ENCODE data around the gene TAS2R46. TPM values are rescaled to one million over a fixed set of nuclear protein-coding genes. Genes with fewer than 3 reads are reported as not detected.
A peak's percentile ranks its signal among the peaks of the same experiment; 100 is the strongest.
"Not testable (repeated sequence)": the region's sequence is repeated elsewhere in the genome, so short reads cannot be mapped to it uniquely, and the experiment has no call there.

The TAS2R46 gene
- total RNA-seq, 1 donor from 2014 or later = 0.79 TPM

DNA sequence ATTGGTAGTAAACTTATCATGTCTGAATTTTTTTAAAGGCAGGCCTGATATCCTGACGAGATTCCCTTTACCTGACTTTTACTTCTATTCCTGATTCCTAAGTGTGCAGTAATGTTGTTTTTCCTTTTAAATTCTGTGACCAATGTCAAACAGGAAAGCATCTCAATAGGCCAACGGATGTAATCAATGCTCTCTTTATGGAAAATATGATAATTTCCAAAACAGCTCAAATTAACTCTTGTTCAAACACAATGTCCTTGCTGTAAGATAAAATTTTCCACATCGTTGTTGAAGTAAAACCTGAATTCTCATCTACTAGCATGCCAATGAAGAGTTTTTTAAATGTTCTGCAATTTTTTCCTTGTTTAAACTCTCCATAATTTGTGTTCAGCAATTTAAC is 22.9 kb downstream of the TAS2R46 start:
- peak in 1 of 2 donors; percentile 78 for DNase-seq (ENCODE audit: low read depth in 2 of 2)

DNA sequence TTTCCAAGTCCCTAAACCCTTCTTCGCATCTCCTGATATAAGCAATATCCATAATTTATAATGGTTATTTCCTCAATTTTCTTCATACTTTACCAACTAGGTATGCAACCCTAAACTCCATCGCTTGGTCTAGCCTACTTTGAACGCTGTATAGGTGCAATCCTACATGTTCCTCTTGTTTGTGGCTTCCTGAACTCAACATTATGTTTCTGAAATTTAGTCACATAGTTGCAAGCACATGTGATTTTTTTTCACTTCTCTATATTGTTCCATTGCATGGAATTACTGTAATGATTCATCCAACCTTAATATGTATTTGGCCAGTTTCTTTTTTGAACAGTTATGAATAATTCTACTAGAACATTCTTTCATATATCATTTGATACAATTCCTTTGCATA is 28.1 kb downstream of the TAS2R46 start:
- DNase-seq (ENCODE audit: low read depth in 2 of 2) = not testable (repeated sequence)

DNA sequence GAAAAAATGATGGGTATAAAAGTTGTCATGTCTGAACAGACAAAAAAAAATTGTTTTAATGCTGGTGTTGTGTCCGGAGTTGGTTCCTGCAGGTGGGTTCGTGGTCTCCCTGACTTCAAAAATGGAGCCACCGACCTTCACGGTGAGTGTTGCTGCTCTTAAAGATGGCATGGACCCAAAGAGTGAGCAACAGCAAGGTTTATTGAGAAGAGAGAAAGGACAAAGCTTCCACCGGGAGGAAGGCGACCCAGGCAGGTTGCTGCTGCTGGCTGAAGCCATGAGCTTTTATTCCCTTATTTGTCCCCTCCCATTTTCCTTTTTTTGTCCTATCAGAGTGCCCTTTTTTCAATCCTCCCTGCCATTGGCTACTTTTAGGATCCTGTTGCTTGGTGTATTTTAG is 30.8 kb downstream of the TAS2R46 start, which contains the start of gene TAS2R31:
Gene TAS2R31, minus strand, starts transcription at position 101 of the 400 bp plus-strand sequence. Its CDS starts 72 bp downstream, at position 29.
- DNase-seq (ENCODE audit: low read depth in 2 of 2) = no peak

DNA sequence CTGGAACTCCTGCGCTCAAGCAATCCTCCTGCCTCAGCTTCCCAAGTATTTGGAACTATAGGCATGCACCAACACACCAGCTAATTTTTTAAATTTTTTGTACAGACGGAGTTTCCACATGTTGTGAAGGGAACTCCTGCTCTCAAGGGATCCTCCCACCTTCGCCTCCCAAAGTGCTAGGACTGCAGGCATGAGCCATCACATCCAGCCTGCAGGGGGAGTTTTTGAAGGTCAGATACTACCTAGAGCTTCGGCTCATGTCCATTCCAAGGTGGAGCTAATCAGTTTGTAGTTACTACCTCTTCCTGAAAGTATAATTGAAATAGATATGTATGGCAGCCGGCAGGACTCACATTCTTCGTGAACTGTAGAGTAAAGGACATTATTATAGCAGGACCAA is 36.0 kb downstream of the TAS2R46 start:
- DNase-seq (ENCODE audit: low read depth in 2 of 2) = no peak

DNA sequence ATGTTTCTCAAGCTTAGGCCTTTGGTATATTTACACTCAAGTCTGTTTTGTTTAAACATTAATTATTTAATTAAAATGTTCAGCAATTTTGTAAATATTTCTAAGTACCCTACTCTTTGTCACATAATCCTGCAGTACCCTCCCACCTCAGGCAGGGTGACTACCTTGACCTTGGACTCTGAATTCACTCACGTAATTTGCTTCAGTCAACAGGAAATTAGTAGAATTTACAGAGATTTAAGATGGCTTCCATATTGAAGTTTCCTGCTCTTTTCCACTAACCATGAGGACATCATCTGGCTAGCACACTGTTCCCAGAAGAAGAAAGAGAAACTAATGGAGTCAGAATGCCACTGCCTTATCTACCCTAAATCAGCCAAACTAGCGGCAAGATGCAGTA is 38.7 kb downstream of the TAS2R46 start:
- DNase-seq (ENCODE audit: low read depth in 2 of 2) = no peak

DNA sequence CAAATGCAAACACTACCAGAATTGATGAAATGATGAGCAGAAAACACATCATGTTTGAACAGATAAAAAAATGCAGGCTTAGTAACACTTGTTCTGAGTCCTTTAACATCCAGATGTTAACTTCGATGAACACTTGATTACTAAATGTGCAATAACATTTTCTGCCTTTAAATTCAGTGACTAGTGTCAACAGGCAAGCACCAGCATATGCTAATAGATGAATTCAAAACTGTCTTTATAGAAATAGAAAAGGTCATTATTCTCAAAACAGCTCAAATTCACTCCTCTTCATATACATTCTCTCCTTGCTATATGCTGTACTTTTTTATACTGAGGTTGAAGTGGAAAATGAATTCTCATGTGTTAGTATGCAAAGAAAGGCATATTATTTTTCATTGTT is 39.6 kb downstream of the TAS2R46 start, which contains the start of gene TAS2R19:
Gene TAS2R19, minus strand, starts transcription at position 101 of the 400 bp plus-strand sequence. Its CDS starts 49 bp downstream, at position 52.
- no peak for DNase-seq (ENCODE audit: low read depth in 2 of 2)

DNA sequence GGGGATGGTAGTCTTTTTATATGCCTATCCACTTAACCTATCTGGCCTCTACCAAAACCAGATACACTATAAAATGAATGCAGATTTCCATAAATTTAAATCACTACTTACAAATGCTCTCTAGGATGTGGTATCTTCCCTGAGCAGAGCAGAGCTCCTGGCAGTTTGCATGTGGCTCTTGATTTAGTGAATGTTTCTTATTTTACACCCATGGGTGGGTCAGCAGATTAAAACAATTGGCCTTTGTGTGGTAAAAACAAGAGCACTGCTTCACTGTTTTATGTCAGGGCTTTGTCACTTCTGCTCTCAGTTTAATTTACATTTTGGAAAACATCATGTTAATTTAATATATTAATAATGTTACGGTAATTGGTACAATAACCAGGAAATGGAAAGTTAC is 45.2 kb downstream of the TAS2R46 start:
- DNase-seq (ENCODE audit: low read depth in 2 of 2) = no peak

DNA sequence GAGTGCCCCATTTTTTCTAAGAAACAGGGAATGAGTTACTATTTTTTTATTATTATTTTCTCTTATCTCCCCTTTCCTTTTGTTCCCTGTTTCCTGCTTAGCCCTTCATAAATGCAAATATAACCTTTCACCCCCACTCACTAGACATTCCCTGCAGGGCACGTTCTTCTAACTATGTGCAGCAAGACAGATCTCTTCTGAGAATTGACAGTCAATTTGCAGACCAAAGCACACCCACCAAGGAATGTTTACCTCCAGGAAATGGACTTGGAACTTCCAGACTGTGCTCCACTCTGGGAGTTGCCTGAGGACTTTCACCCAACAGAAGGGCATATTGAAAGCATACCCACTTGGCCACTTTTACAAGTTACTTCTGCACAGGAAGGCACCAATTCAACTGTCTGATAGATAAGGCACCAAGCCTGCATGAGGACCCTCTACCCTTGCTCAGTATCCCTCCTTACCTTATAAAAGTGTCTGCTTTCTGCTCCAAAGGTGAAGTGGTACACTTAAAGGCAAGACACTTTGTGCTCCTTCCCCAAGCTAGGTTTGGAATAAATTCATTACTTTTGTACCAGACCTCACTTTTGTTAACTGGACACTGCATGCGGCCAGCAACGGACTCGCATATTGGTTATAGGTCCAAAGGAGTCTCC is 46.2 kb downstream of the TAS2R46 start:
- peak; percentile 29 to 35 for DNase-seq (ENCODE audit: low read depth in 2 of 2)

DNA sequence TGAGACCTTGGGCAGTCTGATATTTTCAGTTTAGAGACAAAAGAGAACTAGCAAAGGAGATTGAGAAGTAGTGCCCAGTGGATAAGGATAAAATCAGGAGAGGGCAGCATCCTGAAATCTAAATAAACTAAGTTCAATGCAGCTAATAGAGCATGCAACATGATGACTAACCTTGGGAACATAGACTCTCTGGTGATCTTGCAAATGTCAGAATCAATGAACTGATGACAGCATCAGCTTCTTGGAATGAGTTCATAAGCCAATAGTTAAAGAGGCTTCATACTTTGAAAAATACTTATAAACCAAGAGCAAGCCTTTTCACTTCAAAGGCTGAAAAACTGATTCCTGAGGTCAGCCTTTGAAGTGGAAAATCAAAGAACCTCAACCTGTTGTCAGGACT is 47.9 kb downstream of the TAS2R46 start:
- DNase-seq (ENCODE audit: low read depth in 2 of 2) = no peak

Other genes starting within 250 kb of the TAS2R46 start
- gene TAS2R10, start 235.9 kb downstream of the TAS2R46 start, total RNA-seq = under 0.01 and 0.22 TPM in 2 replicates
- 0.22 and 0.40 TPM in 2 replicates for gene PRR4, start 212.8 kb downstream of the TAS2R46 start, total RNA-seq
- 5.2 and 8.3 TPM in 2 replicates for gene PRH1, start 178.0 kb downstream of the TAS2R46 start, total RNA-seq
- 0.20 and 0.44 TPM in 2 replicates for gene TAS2R13, start 152.7 kb downstream of the TAS2R46 start, total RNA-seq
- not detected in 2 replicates for gene PRH2, start 133.1 kb downstream of the TAS2R46 start, total RNA-seq
- 0.87 and 1.4 TPM in 2 replicates for gene TAS2R14, start 123.0 kb downstream of the TAS2R46 start, total RNA-seq
- 1.1 and 1.2 TPM in 2 replicates for gene TAS2R50, start 75.4 kb downstream of the TAS2R46 start, total RNA-seq
- gene TAS2R20, start 64.0 kb downstream of the TAS2R46 start, total RNA-seq = 1.1 and 1.8 TPM in 2 replicates
- 1.3 and 2.6 TPM in 2 replicates for gene TAS2R19, start 39.7 kb downstream of the TAS2R46 start, total RNA-seq
- gene TAS2R31, start 30.9 kb downstream of the TAS2R46 start, total RNA-seq = 1.1 and 1.8 TPM in 2 replicates
- 0.65 and 0.99 TPM in 2 replicates for gene TAS2R43, start 30.0 kb upstream of the TAS2R46 start, total RNA-seq
- 1.1 and 2.2 TPM in 2 replicates for gene TAS2R30, start 72.3 kb upstream of the TAS2R46 start, total RNA-seq
- gene SMIM10L1, start 108.9 kb upstream of the TAS2R46 start, total RNA-seq = 4.6 and 6.7 TPM in 2 replicates
- not detected in 2 replicates for gene TAS2R42, start 124.6 kb upstream of the TAS2R46 start, total RNA-seq
- gene PRB3, start 207.4 kb upstream of the TAS2R46 start, total RNA-seq = not detected in 2 replicates
- gene PRB4, start 248.1 kb upstream of the TAS2R46 start, total RNA-seq = not detected in 2 replicates

Measured in lung microvascular endothelial cell (primary cell).